Heart right ventricle (tissue), 16 donors: ENCODE results near the gene PARD6A. TPM values are rescaled to one million over a fixed set of nuclear protein-coding genes. Genes with fewer than 3 reads are reported as not detected.

Experiments
- ATAC-seq, 8 donors: fragments of 200-7000 bp; cut with Tn5 transposase; one replicate each; pipeline ENCODE4 v1.9.1; 2020; ENCODE audit warnings: mild to moderate bottlenecking in 8 of 8, moderate library complexity in 8 of 8, moderate number of reproducible peaks in 1 of 8
- DNase-seq, 2 donors: peaks; one replicate each; pipeline ENCODE4 v3.0.0-alpha.2; 2020
- H3K27ac ChIP-seq, 10 donors: fragments of 200-600 bp; sonication (generic) in 2 of 10; one replicate each; pipeline versions ENCODE4 v1.5.0 to v1.8.0; 2020 to 2022; ENCODE audit warnings: mild to moderate bottlenecking in 3 of 10
- H3K27me3 ChIP-seq, 7 donors: fragments of 200-600 bp; one replicate each; pipeline ENCODE4 v1.8.0; 2021 to 2022; ENCODE audit warnings: mild to moderate bottlenecking in 2 of 7
- H3K36me3 ChIP-seq, 9 donors: fragments of 200-600 bp; sonication (generic) in 1 of 9; one replicate each; pipeline versions ENCODE4 v1.5.0 to v1.8.0; 2020 to 2022; ENCODE audit warnings: mild to moderate bottlenecking in 2 of 9
- H3K4me1 ChIP-seq, 9 donors: fragments of 200-600 bp; sonication (generic) in 1 of 9; one replicate each; pipeline versions ENCODE4 v1.5.0 to v1.8.0; 2020 to 2022; ENCODE audit warnings: mild to moderate bottlenecking in 4 of 9
- H3K4me3 ChIP-seq, 10 donors: fragments of 200-600 bp; sonication (generic) in 2 of 10; one replicate each; pipeline versions ENCODE4 v1.5.0 to v1.8.0; 2020 to 2022; ENCODE audit warnings: mild to moderate bottlenecking in 7 of 10, moderate library complexity in 2 of 10
- H3K9me3 ChIP-seq, 11 donors: fragments of 200-600 bp in 10 of 11; sonication (generic) in 2 of 11; one replicate each; pipeline versions ENCODE4 v1.5.0 to v1.8.0; 2013 to 2022; ENCODE audit warnings: mild to moderate bottlenecking in 2 of 11, control low read depth in 1 of 11, moderate library complexity in 1 of 11
- CTCF ChIP-seq, 9 donors: fragments of 200-600 bp; sonication (generic) in 2 of 9; IDR thresholded peaks; one replicate each; pipeline versions ENCODE4 v1.5.0 to v1.8.0; 2021 to 2022; ENCODE audit warnings: antibody characterized with exemption in 9 of 9, mild to moderate bottlenecking in 5 of 9, moderate library complexity in 1 of 9
- WGBS, 2 donors: extraction: QIAGEN DNeasy Blood & Tissue Kit; methylation state at CpG; one replicate each; pipeline ENCODE4 v1.1.7; 2013; ENCODE audit warnings: inconsistent platforms in 1 of 2; 5-methylcytosine and 5-hydroxymethylcytosine counted together
- intact Hi-C, 10 donors: fragments of 100-400 bp; cut with DNase I; formaldehyde crosslinking; loops; one replicate each; pipeline versions ENCODE4 v1.11.1 to v1.14.2; 2022
- polyA plus RNA-seq, 2 donors: library from polyadenylated mRNA; stranded (reverse); fragments of 200-250 nt; gene quantifications; one replicate each; pipeline ENCODE4 v1.2.3, GENCODE V29; 2013
- total RNA-seq, 10 donors: library from RNA; stranded (reverse); fragmentation: NEBNext Ultra II Directional in 3 of 10; extraction: Animal tissue kit (Norgen Biotek cat#: 25700) in 3 of 10; gene quantifications; one replicate each; pipeline versions ENCODE4 v1.2.1 to v1.2.4, GENCODE V29; 2021 to 2023
- donor health status: Arrhythmogenic right ventricular cardiomyopathy.
- donor health status: ischemic (EF 13 %, LVEDD 7.1; RV severe dilation, severe dysfunction).
- donor health status: healthy with polysubstance abuse.
- donor health status: DM: no; HTN: yes; CAD: no.
- donor health status: DM: no; HTN: no; CAD: no.
- donor health status: ischemic (EF 25% LVEDD 6.9; RV normal size, moderate dysfunction).
- donor health status: ischemic (EF 25% LVEDD 5.7; RV mildly dilated, moderate dysfunction).
- donor health status: healthy.
- donor health status: DM: yes; HTN: yes; CAD: no.
- donor health status: Ischemic cardiomyopathy.
- donor health status: ischemic (EF 35%, LVEDD 5.7; RV mildly dilated, moderate dysfunction).
- donor health status: nonischemic (EF 11% LVEDD 7.7; RV severe dilation, severe dysfunction).
- donor health status: DM: yes; HTN: yes; CAD: no.
- donor health status: PGD.
- donor health status: ischemic (EF 29% LVEDD 5.4; RV normal size, mild dysfunction).
- donor health status: nonischemic (EF 23%, LVEDD 6.1; RV moderate dilation, normal function).

Gene PARD6A
- total and polyA plus RNA-seq, 12 donors: 1.7 to 5.9 (median 2.4) TPM

DNA sequence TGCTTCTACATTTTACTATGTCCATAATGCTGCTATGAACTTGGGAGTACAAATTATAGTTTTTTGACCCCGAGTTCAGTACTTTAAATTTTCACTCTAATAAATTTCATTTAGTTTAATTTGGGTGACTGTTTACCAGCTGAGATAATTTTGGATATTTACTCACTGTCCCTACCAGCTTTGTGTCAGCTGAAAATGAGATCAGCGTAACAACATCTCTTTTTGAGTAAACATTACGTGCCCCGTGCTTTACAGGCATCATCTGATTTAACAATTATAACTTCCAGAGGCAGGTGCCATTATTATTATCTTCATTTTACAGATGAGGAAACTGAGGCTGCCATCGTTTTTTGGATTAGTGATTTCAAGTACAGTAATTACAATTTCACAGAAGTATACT lies 43.4 kb downstream of the PARD6A start:
- H3K27me3 ChIP-seq: no peaks in the 10 kb centered on the region
- intact Hi-C loops: no loop called here
- WGBS, 2 donors: 93% methylated on average over 5 of the region's 5 CpGs
- peak overlapping the region in 1 of 10 donors; percentile 31 for H3K27ac ChIP-seq
- H3K36me3 ChIP-seq: peaks cover 0 to 12% (median 0%) of the 10 kb centered on the region in 9 donors
- no peak overlapping the region for H3K4me3 ChIP-seq
- DNase-seq: no peak
- peaks cover 0 to 8% (median 0%) of the 10 kb centered on the region in 11 donors for H3K9me3 ChIP-seq
- no peak for TF ChIP-seq CTCF (IDR thresholded peaks at IDR 0.05)
- H3K4me1 ChIP-seq: peaks cover 0 to 25% (median 11%) of the 10 kb centered on the region in 9 donors
- no peak for ATAC-seq

- intact Hi-C loops: no loop called here
- Histone ChIP-seq H3K27ac (no peak overlapping the region), H3K36me3 (peaks cover 0 to 6% (median 0%) of the 10 kb centered on the region in 9 donors), H3K4me1 (peaks cover 0 to 25% (median 11%) of the 10 kb centered on the region in 9 donors), H3K27me3 (no peaks in the 10 kb centered on the region), H3K9me3 (no peaks in the 10 kb centered on the region), H3K4me3 (no peak overlapping the region)
- DNase-seq: no peak
- no peak for ATAC-seq
- 88 to 99% methylated on average over 4 of the region's 4 CpGs for WGBS, 2 donors
- TF ChIP-seq CTCF (IDR thresholded peaks at IDR 0.05): no peak
Measured at GRCh38 chr16:67707210-67707609, 46.5 kb downstream of the PARD6A start.

- Histone ChIP-seq H3K27me3 (no peaks in the 10 kb centered on the region), H3K9me3 (no peaks in the 10 kb centered on the region), H3K4me1 (peaks cover 0 to 24% (median 11%) of the 10 kb centered on the region in 9 donors), H3K36me3 (peaks cover 0 to 6% (median 0%) of the 10 kb centered on the region in 9 donors), H3K4me3 (no peak overlapping the region), H3K27ac (no peak overlapping the region)
- DNase-seq (no peak), ATAC-seq (no peak)
- intact Hi-C loops: no loop called here
- TF ChIP-seq CTCF (IDR thresholded peaks at IDR 0.05): no peak
- 95 to 97% methylated on average over 5 of the region's 5 CpGs for WGBS, 2 donors
Measured at GRCh38 chr16:67707790-67708189, 47.0 kb downstream of the PARD6A start.

- no peaks in the 10 kb centered on the region for H3K27me3 ChIP-seq
- peaks cover 0 to 18% (median 8%) of the 10 kb centered on the region in 9 donors for H3K4me1 ChIP-seq
- DNase-seq (no peak), ATAC-seq (peak in 2 of 8 donors; percentile 25 to 47)
- H3K9me3 ChIP-seq: no peaks in the 10 kb centered on the region
- intact Hi-C loops: no loop called here
- H3K36me3 ChIP-seq: peaks cover 0 to 6% (median 0%) of the 10 kb centered on the region in 9 donors
- H3K4me3 ChIP-seq: no peak overlapping the region
- TF ChIP-seq CTCF (IDR thresholded peaks at IDR 0.05): no peak
- H3K27ac ChIP-seq: no peak overlapping the region
- WGBS, 2 donors: 54 to 72% methylated on average over 2 of the region's 2 CpGs
Measured at GRCh38 chr16:67708368-67708771, 47.6 kb downstream of the PARD6A start.
